GM18526 (cell line): ENCODE data around the gene ITGA7.

Source experiments
- POLR2A ChIP-seq: IDR thresholded peaks from 3 replicates; pipeline ENCODE4 v1.6.1; 2011; ENCODE audit not compliant: insufficient read length; ENCODE audit errors: extremely low read depth

Gene ITGA7

GRCh38 chr12:55738123-55739024 lies 30.7 kb upstream of the ITGA7 start:
- TF ChIP-seq POLR2A, result no peak

DNA sequence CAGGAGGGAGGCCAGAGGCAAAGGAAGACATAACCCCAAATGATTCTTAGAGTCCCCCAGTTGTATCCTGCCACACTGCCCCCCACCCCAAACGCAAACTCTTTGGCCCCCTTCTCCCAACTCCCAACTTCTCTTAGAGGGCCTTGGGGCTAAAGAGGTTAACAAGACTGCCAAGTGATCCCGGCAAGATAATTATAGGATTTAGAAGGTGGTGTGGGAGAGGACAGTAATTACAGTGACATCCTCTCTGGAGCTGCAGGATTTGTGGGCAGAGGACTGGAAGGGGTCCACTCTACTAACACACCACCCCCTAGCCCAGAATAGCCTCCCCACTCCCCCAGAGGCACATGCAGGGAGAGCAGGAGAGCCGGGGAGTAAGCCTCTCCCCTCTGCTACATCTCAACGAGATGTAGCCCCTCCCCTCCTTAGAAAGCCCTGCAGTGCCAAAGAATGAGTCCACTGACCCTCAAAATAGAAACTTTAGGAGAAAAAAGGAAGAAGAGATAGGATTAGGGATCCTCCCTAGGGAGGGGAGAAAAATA lies 29.9 kb upstream of the ITGA7 start:
- TF ChIP-seq POLR2A, result no peak

GRCh38 chr12:55736780-55737580 lies 29.3 kb upstream of the ITGA7 start:
- TF ChIP-seq POLR2A, result no peak

DNA sequence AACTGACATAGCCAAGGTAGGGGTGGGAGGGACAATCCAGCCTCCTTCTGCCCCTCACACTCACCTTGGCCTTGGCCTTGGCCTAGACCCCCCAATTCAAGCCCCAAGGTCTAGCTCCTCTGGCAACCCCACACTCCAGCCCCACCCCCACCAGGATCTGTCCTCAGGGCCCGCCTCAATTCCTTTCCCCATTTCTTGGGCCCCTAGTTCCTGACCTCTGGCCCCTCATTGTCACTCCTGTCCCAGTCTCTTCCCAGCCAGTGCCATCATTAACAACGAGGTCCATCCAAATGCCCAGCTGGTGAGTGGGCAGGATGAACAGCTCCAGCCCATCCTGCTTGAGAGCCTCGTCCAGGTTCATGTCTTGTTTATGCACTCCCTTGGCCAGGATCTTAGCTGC lies 28.4 kb upstream of the ITGA7 start:
- TF ChIP-seq POLR2A, result no peak

GRCh38 chr12:55734595-55734994 lies 26.9 kb upstream of the ITGA7 start:
- TF ChIP-seq POLR2A, result no peak

- no peak for TF ChIP-seq POLR2A
Observed at GRCh38 chr12:55733858-55734257, 26.2 kb upstream of the ITGA7 start.

DNA sequence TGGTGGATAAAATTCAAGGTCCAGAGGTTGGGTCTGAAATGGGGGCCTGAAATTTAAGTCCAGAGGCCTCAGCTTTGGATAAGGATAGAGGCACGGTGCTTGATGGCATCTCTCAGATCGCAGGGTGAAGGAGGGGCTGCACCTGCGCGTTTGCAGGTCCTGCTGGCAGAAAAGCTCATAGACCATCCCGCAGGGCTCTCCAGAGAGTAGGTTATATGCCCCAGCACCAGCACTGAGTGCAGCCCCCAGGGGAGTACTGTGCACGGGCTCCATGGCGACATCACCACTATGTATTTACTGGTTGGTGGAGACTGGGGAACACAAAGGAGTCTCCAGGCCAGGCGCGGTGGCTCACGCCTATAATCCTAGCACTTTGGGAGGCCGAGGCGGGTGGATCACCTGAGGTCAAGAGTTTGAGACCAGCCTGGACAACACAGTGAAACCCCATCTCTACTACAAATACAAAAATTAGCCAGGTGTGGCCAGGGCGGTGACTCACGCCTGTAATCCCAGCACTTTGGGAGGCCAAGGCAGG lies 25.4 kb upstream of the ITGA7 start:
- TF ChIP-seq POLR2A, result no peak

DNA sequence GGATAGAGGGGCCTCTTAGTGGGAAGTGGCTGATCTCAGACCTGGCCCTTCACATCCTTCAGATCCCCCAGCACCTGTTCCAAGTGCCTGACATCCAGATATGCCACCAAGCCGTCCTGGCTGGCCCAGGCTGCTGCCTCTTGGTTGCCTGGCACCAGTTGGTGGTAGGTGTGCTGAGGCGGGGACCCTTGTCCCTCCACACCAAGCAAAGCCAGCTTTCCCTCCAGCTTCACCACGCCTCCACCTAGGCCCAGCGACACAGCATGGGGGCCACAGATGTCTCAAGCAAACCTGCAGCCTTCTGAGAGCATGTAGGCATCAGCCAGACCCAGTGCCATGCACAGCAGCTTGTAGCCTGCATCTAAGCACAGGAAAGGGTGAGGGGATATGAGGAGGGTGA lies 24.6 kb upstream of the ITGA7 start:
- TF ChIP-seq POLR2A, result no peak

DNA sequence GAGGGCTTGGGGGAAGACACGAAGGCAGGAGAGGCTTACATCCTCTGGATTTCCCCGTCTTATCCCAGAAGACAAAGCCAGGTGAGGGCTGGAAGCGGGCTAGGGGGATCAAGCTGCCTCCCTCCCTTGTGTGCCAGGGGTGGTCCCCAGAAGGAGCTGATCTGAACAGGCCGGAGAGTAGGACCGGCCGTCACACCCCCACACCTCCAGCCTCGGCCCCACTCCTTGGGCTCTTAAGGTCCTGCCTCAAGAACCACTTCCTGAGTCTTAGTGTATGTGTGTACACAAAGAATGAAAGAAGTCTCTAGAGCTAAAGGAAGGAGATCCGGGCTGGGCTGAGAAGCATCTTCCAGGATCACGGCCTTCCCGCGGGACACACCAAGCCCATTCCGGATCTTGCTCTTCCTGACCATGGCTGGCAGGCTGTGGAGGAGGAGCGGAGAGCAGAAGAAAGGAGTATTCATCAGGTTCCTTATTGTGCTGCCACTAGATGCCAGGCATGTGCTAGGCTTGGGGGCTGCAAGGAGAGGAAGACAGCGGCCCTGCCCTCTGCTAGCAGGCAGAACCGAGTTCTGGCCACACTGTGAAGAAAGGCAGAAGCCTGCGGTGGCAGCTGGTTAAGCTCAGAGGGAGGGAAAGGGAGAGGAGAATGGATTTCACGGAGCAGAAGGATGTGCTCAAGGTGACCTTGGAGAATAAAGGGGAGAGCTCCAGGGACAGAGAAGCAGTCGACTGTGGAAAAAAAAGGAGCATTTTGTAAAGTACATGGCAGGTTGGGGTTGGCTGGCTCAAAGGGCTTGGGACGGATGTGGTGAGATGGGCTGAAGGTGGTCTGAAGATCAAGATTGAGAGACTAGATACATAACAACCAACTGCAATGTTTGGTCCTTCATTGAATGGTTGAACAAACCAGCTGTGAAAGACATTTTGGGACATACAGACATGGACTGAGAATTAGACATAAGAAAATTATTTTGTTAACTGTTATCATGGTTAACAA lies 22.4 kb upstream of the ITGA7 start:
- TF ChIP-seq POLR2A, result peak; percentile 27

- TF ChIP-seq POLR2A, result peak; percentile 49
Observed at GRCh38 chr12:55728939-55729818, 21.5 kb upstream of the ITGA7 start, which contains the start of gene CD63. Gene CD63 (minus strand): TSS chr12:55729009. CDS start chr12:55728341, 668 bp downstream.

GRCh38 chr12:55728186-55728938 lies 20.7 kb upstream of the ITGA7 start:
- no peak for TF ChIP-seq POLR2A

DNA sequence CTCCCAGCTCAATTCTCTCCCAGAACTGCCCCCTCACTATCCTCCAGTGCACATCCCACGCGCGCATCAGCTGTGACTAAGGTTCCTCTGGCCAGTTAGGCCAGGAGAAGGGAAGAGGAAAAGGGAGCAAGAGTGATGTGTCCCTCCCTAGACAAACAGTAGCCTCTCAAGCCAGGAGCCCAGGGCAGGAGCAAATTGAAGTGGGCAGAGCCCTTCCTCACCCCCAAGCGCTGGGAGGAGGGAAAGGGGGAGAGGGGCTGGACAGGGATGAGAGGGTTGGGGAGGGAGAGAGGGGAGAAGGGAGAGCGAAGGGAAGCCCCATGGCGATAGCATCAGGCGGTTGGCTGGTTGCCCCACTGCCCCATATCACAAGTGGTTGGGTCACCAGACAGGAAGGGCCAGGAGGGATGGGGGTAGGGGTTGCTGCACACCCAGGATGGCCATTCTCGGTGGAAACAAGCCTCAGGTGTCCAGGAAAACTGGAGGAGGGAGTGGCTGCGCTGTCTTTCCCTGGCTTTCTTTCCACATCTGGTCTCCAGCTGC lies 20.0 kb upstream of the ITGA7 start:
- no peak for TF ChIP-seq POLR2A
